Measurements from ENCODE around the gene FMR1.

The FMR1 gene

DNA sequence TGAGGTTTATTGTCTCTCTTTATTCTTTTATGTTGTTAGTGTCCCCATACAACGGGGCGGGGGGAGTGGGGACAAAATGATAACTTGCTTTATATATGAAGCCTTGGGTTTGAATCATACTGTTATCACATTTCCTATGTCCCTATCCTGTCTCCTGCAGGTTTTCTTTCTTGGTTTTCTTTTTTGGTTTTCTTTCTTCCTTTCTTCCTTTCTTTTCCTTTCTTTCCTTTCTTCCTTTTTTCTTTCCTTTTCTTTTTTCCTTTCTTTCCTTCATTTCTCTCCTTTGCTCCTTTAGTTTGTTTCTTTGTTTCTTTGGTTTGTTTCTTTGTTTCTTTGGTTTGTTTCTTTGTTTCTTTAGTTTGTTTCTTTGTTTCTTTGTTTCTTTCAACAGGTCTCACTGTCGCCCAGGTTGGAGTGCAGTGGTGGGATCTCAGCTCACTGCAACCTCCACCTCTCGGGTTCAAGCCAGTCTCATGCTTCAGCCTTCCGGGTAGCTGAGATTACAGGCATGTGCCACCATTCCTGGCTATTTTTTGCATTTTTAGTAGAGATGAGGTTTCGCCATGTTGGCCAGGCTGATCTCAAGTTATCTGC, 4.8 kb downstream of the FMR1 start:
- DNase-seq: no peak

- no peak for DNase-seq
These were observed 6.3 kb downstream of the FMR1 start for GRCh38 chrX:147917700-147918695.

DNA sequence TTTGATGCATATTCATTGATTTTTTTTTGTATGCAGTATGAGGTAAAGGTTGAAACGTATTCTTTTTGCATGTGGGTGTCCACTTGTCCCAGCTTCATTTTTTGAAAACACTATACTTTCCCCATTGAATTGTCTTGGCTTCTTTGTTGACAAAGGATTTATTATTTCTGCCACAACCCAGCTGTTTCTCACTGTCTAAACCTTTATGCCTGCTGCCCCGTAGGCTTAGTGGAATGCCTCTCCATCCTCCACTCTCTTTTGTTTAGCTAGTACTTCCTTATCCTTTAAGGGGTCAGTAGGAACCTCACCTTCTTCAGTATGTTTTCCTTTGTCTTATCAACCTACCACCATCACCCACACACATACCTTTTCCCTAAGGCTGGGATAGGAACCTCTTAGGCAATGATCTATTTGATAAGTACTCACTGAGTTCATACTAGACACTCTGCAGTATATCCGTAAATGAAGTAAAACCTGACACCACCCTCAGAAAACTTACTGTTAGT, 8.5 kb downstream of the FMR1 start:
- no peak for DNase-seq

DNA sequence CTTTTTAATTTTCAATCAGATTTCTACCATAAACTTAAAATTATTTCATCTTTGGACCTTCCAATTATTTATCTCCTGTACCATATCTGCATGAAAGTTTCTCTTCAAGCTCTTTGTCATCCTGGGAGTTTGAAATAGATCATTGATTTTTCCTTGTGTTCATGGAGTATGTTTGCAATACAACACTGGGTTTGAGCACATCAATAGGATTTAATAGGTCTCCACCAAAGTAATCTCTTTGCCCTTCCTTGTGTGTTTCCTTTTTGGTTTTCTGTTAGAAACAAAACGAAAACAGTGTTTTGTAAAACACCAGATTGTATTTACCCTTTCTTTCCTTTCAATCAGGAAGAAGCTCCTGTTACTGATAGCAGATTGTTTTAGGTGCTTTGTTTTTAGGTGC, 11.9 kb downstream of the FMR1 start:
- no peak for DNase-seq

DNA sequence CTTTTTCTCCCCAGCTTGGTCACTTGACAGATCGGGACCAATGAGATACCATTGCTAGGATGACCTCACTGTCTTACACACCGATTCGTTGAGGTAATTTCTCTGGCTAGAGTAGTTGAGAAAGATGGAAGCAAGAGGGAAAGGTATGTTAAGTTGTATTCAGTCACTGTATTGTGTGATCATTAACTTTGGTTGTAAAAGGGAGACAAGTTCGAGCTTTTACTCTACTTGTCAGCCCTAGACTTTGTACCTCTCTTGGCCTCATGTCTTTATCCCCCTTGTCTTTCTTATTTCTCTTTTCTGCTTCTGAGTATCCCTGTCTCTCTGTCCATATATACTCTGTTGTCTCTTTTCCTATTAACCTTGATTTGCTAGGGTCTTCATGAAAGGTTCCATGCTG, 15.5 kb downstream of the FMR1 start:
- no peak for DNase-seq

- no peak for DNase-seq
These were observed 22.1 kb downstream of the FMR1 start for GRCh38 chrX:147933815-147934214.

- DNase-seq: no peak
These were observed 23.5 kb downstream of the FMR1 start for GRCh38 chrX:147935156-147935758.

GRCh38 chrX:147945286-147945685, 33.6 kb downstream of the FMR1 start:
- no peak for DNase-seq

DNA sequence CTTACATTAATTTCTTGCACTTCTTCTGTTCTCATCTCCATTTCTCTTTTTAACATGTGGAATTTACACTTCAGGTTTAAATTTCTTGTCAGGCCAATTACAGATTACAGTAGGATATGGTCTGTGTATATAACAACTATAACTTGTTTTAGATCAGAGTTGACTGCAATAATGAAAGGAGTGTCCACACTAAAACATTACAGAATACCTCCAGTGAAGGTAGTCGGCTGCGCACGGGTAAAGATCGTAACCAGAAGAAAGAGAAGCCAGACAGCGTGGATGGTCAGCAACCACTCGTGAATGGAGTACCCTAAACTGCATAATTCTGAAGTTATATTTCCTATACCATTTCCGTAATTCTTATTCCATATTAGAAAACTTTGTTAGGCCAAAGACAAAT, 36.8 kb downstream of the FMR1 start:
- no peak for DNase-seq

- DNase-seq: no peak
These were observed 38.6 kb downstream of the FMR1 start for GRCh38 chrX:147950352-147950751.

GRCh38 chrX:147953976-147954375, 42.3 kb downstream of the FMR1 start:
- DNase-seq: peak in 1 of 2 experiments; percentile 1

DNA sequence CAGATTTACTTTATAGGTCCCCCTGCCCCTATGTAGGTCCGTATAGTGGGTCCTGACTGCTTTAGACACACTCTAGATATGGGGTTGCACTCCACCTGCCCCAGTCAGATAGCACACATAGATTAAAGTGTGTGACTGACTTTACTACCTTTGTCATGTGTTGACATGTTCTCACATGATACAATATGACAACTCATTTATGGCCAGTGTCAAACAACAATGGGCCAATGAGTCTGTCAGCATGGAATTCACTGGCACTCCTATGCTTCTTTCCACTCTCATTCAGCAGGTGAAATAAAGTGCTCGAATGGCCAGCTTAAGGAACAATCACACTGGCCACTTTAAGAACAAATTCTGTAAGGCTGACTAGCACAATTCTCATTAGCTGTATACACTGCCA, 45.6 kb downstream of the FMR1 start:
- DNase-seq: no peak

DNA sequence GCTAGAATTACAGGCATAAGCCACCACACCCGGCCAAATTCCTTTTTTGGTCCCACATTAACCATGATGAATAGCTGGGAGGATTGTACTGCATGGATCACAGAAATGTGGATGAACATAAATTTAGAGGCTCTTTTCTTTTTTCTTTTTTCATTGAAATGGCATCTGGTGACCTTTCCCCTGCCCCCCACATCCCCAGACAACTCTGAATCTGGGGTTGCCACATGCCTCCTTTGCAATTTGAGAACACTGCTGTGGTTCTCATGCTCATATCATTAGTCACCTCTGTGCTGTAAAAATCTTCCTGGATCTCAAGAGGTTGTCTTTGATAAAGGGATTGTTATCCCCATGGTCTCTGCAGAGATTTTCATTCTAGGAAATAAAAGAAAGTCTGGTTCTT, 46.6 kb downstream of the FMR1 start:
- no peak for DNase-seq

DNA sequence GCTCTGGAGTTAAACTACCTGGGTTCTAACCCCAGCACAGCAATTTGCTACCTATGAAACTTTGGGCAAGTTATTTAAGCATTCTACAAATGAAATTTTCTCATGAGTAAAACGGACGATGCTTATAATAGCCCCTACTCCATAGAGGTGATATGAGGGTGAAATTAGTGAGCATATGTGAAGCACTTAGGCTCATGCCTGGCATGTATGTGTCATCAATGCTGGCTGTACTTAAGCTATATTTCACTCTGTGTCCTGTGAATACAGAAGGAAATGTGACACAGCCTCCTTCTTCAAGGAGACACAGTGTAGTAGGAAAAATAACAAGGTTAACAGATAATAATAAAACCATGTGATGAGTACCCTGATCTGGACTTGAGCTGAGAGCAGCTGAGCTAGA, 49.0 kb downstream of the FMR1 start:
- no peak for DNase-seq

DNA sequence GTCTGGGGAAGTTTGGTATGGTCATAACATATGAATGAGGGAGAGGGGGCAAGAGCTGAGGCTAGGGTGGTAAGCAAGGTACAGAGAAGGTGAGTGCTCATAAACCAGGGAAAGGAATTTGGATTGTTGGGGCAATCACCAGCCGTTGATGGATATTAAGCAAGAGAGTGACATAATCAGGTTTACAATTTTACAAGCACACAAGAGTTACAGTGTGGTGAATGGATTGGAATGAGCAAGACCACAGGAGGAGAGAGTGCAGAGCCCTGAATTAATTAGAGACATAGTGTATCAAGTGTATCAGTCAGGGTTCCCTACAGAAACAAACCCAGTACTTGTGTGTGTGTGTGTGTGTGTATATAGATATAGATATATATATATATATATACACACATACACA, 50.8 kb downstream of the FMR1 start:
- DNase-seq: no peak

GRCh38 chrX:147978931-147979330, 67.2 kb downstream of the FMR1 start:
- DNase-seq: no peak

DNA sequence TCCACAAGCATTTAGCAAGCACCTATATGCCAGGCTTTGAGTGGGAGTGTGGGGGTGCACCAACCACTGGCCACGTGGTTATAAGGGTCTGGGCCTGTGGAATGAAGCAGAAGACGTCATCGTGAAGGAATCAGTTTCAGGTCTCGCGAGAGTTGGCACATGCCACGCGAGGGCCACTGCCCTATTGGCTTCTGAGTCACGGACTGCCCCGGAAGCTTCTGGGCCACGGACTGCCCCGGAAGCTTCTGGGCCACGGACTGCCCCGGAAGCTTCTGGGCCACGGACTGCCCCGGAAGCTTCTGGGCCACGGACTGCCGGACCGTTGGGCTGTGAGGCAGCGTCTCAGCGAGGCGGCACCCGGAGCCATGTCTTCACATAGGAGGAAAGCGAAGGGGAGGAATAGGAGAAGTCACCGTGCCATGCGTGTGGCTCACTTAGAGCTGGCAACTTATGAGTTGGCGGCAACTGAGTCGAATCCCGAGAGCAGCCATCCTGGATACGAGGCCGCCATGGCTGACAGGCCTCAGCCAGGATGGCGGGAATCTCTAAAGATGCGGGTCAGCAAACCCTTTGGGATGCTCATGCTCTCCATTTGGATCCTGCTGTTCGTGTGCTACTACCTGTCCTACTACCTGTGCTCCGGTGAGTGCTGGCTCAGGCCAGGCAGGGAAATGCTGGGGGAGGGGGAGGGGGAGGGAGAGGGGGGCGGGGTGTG, 69.5 kb downstream of the FMR1 start, which contains the start of gene FMR1NB:
Gene FMR1NB (plus strand): TSS at position 300 of the 715 bp plus-strand sequence. CDS start 66 bp downstream, at position 366.
- DNase-seq: no peak

All from NCI-H446 (cell line).